Gastrocnemius medialis (tissue), 4 donors: ENCODE measurements around the gene NAPSA. TPM values are rescaled to one million over a fixed set of nuclear protein-coding genes. Genes with fewer than 3 reads are reported as not detected.
A peak's percentile ranks its signal among the peaks of the same experiment; 100 is the strongest.

ENCODE experiments used
- ATAC-seq, 2 donors: fragments of 150-250 bp; one replicate each; pipeline ENCODE4 v1.9.1; 2016
- DNase-seq, 2 donors: peaks; one replicate each; pipeline ENCODE4 v3.0.0-alpha.2; 2019
- H3K27ac ChIP-seq, 4 donors: fragments of 200-600 bp; sonication (generic); 1 replicate in 1 of 4; 2 replicates in 3 of 4; pipeline ENCODE4 v1.5.1; 2016 to 2018; ENCODE audit warnings: mild to moderate bottlenecking in 2 of 4, moderate library complexity in 1 of 4
- H3K27me3 ChIP-seq, 3 donors: fragments of 200-600 bp; sonication (generic) in 2 of 3; 1 replicate in 1 of 3; 2 replicates in 2 of 3; pipeline versions ENCODE4 v1.5.1 to v1.6.0; 2016 to 2019; ENCODE audit warnings: mild to moderate bottlenecking in 1 of 3, moderate library complexity in 1 of 3
- H3K36me3 ChIP-seq, 2 donors: fragments of 200-600 bp; sonication (generic) in 1 of 2; one replicate each; pipeline ENCODE4 v1.5.1; 2017 to 2018
- H3K4me1 ChIP-seq, 2 donors: fragments of 200-600 bp; sonication (generic) in 1 of 2; one replicate each; pipeline ENCODE4 v1.5.1; 2016 to 2017; ENCODE audit warnings: mild to moderate bottlenecking in 2 of 2
- H3K4me3 ChIP-seq, 4 donors: fragments of 200-600 bp; sonication (generic) in 3 of 4; 1 replicate in 1 of 4; 2 replicates in 3 of 4; pipeline ENCODE4 v1.5.1; 2016 to 2019; ENCODE audit warnings: mild to moderate bottlenecking in 2 of 4
- H3K9me3 ChIP-seq, 3 donors: fragments of 200-600 bp; sonication (generic) in 2 of 3; 1 replicate in 1 of 3; 2 replicates in 2 of 3; pipeline ENCODE4 v1.5.1; 2016 to 2019
- POLR2A ChIP-seq, 2 donors: fragments of 450-650 bp; IDR thresholded peaks; one replicate each; pipeline ENCODE4 v1.6.1; 2017; ENCODE audit warnings: antibody characterized with exemption in 2 of 2, mild to moderate bottlenecking in 2 of 2, moderate library complexity in 2 of 2
- in situ Hi-C, 4 donors: fragments of 200-750 bp; cut with MboI; loops; one replicate each; pipeline versions ENCODE4 v1.15.0 to v1.8.0; 2017; ENCODE audit warnings: low sequenced_read_pairs in 4 of 4
- intact Hi-C: fragments of 100-400 bp; cut with DNase I; formaldehyde crosslinking; loops from one replicate; pipeline ENCODE4 v1.15.1; 2023; ENCODE audit warnings: low total_unique reads
- total RNA-seq, 4 donors: library from RNA; depleted of rRNA; stranded (reverse); fragments of >200 nt; gene quantifications; one replicate each; pipeline versions ENCODE4 v1.1.0 to v1.2.3, GENCODE V29; 2016
- TF ChIP-seq, protein P1 (sequence below), 5 experiments: fragments of 450-650 bp in 3 of 5; fragments of 200-600 bp in 2 of 5; sonication (generic) in 2 of 5; IDR thresholded peaks in 4 of 5; conservative IDR thresholded peaks in 1 of 5; 1 replicate in 4 of 5; 2 replicates in 1 of 5; pipeline ENCODE4 v1.5.1; 2016 to 2019; ENCODE audit warnings: antibody characterized with exemption in 5 of 5, mild to moderate bottlenecking in 3 of 5, moderate library complexity in 3 of 5

Gene NAPSA
- total RNA-seq, 4 donors from 2014 or later: 0.09 TPM; not detected in 3

DNA sequence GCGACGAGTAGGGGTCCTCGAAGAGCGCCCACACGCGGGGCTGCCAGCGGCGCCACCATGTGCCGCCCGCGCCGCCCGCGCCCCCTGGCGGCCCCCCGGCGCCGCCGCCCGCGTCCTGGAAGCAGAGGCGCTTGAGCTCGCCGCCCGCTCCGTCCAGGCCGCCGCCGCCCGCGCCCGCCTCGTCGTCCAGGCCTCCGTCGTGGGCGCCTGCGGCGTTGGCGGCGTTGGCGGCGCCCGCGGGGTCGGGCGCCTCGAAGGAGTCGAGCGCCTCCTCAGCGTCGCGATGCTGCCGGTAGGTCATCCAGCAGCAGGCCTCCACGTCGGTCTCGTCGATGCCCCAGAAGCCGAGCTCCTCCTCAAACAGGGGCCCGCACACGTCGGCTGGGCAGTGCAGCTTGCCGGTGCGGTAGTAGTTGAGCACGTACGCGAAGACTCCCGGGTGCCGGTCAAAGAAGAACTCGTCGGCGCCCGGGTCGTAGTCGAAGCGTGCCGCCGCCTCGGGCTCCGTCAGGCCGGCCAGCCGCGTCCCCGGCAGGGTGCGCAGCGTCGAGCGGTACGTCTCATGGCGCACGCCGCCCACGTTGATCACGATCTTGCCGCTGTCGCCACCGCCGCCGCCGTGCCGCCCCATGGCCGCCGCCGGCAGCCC lies 37.1 kb downstream of the NAPSA start:
- Histone ChIP-seq H3K36me3 (no peaks in the 10 kb centered on the region), H3K9me3 (no peaks in the 10 kb centered on the region), H3K4me3 (peak overlapping the region; percentile 44 to 54 (median 50)), H3K4me1 (peaks cover 34 to 45% of the 10 kb centered on the region in 2 donors), H3K27ac (no peak overlapping the region), H3K27me3 (peaks cover 18 to 29% (median 23%) of the 10 kb centered on the region in 3 donors)
- intact Hi-C loops: no loop called here
- no peak for TF ChIP-seq POLR2A (IDR thresholded peaks at IDR 0.05)
- TF ChIP-seq, protein P1, sequence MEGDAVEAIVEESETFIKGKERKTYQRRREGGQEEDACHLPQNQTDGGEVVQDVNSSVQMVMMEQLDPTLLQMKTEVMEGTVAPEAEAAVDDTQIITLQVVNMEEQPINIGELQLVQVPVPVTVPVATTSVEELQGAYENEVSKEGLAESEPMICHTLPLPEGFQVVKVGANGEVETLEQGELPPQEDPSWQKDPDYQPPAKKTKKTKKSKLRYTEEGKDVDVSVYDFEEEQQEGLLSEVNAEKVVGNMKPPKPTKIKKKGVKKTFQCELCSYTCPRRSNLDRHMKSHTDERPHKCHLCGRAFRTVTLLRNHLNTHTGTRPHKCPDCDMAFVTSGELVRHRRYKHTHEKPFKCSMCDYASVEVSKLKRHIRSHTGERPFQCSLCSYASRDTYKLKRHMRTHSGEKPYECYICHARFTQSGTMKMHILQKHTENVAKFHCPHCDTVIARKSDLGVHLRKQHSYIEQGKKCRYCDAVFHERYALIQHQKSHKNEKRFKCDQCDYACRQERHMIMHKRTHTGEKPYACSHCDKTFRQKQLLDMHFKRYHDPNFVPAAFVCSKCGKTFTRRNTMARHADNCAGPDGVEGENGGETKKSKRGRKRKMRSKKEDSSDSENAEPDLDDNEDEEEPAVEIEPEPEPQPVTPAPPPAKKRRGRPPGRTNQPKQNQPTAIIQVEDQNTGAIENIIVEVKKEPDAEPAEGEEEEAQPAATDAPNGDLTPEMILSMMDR (IDR thresholded peaks at IDR 0.05 in 4 of 5, conservative IDR thresholded peaks at IDR 0.05 in 1 of 5): peak in 2 of 5 experiments; percentile 15 to 31
- DNase-seq (no peak), ATAC-seq (no peak)
- in situ Hi-C loops: no loop called here

DNA sequence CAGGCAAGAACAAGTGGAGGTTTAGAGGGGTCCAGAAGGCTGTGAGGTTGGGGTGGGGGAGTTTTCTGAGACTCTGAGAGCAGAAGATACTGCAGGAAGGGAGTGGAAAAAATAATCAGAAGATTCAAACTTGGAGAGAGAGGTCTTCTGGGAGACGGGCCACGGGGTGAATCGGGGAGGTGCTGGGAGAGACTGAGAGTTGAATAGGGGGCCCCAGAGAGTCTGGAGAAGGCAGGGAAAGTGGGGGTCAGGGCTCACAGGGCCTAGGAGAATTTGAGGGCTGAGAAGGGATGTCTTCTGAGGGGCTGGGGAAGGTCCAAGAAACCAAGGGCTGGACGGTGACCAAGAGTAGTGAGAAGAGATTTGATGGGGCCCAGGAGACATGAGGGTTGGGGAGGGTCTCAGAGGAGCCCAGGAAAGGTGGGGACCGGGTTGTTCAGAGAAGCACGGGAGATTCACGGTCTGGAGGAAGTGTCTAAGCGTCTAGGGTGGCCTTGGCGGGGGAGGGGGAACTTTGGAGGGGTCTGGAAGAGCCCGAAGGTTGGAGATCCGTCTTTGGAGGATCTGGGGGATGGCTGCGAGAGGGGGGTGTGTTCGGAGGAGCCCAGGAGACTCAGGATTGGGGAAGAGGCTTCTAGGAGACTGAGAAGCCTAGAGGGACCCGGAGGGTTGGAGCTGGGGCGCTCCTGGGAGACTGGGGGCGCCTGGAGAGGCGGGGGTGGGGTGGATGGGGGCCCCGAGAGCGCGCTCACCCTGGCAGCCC lies 37.8 kb downstream of the NAPSA start:
- intact Hi-C loops (no loop called here), in situ Hi-C loops (no loop called here)
- Histone ChIP-seq H3K36me3 (no peaks in the 10 kb centered on the region), H3K27me3 (peaks cover 18 to 25% (median 19%) of the 10 kb centered on the region in 3 donors), H3K9me3 (no peaks in the 10 kb centered on the region), H3K27ac (no peak overlapping the region), H3K4me3 (no peak overlapping the region), H3K4me1 (peaks cover 28 to 38% of the 10 kb centered on the region in 2 donors)
- TF ChIP-seq, protein P1 (IDR thresholded peaks at IDR 0.05 in 4 of 5, conservative IDR thresholded peaks at IDR 0.05 in 1 of 5): no peak
- no peak for TF ChIP-seq POLR2A (IDR thresholded peaks at IDR 0.05)
- peak in 1 of 2 donors; percentile 10 for DNase-seq
- no peak for ATAC-seq

DNA sequence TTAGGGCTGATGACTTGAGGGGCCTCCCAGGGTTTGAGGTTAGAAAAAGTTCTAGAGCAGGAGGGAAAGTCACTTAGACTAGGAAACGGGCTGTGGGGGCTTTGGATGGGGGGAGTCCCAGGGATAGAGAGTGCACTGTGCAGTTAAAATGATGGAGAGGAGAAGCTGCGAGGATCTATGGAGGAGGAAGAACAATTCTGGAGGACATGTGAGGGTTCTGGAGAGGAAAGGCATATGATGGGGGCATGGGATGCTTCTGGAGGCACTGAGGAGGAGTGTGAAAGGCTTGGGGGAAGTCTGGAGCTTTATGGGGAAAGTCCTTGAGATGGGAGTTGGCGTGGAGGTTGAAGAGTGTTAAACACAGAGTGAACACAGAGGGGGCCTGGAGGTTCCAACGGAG lies 38.4 kb downstream of the NAPSA start:
- intact Hi-C loops (no loop called here), in situ Hi-C loops (no loop called here)
- DNase-seq: no peak
- no peaks in the 10 kb centered on the region for H3K36me3 ChIP-seq
- ATAC-seq: no peak
- H3K27ac ChIP-seq: no peak overlapping the region
- no peak for TF ChIP-seq POLR2A (IDR thresholded peaks at IDR 0.05)
- TF ChIP-seq, protein P1 (IDR thresholded peaks at IDR 0.05 in 4 of 5, conservative IDR thresholded peaks at IDR 0.05 in 1 of 5): no peak
- peaks cover 14 to 25% (median 18%) of the 10 kb centered on the region in 3 donors for H3K27me3 ChIP-seq
- H3K9me3 ChIP-seq: no peaks in the 10 kb centered on the region
- H3K4me1 ChIP-seq: peaks cover 26 to 35% of the 10 kb centered on the region in 2 donors
- no peak overlapping the region for H3K4me3 ChIP-seq

DNA sequence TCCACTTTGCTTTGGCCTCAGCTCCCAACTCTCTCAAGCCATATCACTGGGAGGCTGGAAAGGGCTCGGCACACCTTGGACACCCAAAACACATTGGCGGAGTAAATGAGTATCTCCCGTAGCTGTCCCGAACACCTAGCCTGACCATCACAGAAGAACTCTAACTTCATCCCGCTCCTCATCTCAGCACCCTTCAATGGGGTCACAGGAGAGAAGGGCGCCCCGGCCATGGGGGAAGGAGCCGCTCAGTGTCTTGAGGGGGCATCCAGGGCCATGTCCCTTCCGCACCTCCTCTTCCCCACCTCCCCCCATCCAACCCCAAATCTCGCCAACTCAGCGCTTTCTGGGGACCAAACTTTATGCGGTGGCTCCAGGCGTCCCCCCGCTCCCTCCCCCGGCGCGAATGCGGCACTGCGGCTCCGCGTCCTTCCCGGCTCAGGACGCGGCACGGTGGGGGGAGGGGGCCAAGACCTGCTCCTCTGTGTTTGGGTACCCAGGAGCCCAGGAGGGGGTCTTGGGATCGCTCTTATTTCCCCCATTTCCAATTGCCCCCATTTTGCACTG lies 39.3 kb downstream of the NAPSA start:
- H3K27ac ChIP-seq: no peak overlapping the region
- intact Hi-C loops: no loop called here
- DNase-seq (no peak), ATAC-seq (no peak)
- peaks cover 21 to 29% of the 10 kb centered on the region in 2 donors for H3K4me1 ChIP-seq
- no peak for TF ChIP-seq POLR2A (IDR thresholded peaks at IDR 0.05)
- TF ChIP-seq, protein P1 (IDR thresholded peaks at IDR 0.05 in 4 of 5, conservative IDR thresholded peaks at IDR 0.05 in 1 of 5): no peak
- in situ Hi-C loops: no loop called here
- H3K4me3 ChIP-seq: peak overlapping the region in 1 of 4 donors; percentile 32
- no peaks in the 10 kb centered on the region for H3K9me3 ChIP-seq
- no peaks in the 10 kb centered on the region for H3K36me3 ChIP-seq
- peaks cover 12 to 25% (median 18%) of the 10 kb centered on the region in 3 donors for H3K27me3 ChIP-seq
